ENCODE results near the gene TRAIP.

- TF ChIP-seq, protein P1, sequence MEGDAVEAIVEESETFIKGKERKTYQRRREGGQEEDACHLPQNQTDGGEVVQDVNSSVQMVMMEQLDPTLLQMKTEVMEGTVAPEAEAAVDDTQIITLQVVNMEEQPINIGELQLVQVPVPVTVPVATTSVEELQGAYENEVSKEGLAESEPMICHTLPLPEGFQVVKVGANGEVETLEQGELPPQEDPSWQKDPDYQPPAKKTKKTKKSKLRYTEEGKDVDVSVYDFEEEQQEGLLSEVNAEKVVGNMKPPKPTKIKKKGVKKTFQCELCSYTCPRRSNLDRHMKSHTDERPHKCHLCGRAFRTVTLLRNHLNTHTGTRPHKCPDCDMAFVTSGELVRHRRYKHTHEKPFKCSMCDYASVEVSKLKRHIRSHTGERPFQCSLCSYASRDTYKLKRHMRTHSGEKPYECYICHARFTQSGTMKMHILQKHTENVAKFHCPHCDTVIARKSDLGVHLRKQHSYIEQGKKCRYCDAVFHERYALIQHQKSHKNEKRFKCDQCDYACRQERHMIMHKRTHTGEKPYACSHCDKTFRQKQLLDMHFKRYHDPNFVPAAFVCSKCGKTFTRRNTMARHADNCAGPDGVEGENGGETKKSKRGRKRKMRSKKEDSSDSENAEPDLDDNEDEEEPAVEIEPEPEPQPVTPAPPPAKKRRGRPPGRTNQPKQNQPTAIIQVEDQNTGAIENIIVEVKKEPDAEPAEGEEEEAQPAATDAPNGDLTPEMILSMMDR (conservative IDR thresholded peaks at IDR 0.05 in 1 of 2, IDR thresholded peaks at IDR 0.05 in 1 of 2; ENCODE audit: low read depth in 1 of 2, low read length in 2 of 2): no peak
- TF ChIP-seq EZH2 (IDR thresholded peaks at IDR 0.05; ENCODE audit: low read length, missing control alignments): no peak
Measured at GRCh38 chr3:49806850-49807249, 49.5 kb downstream of the TRAIP start.
